Fibroblast of skin of right quadriceps (primary cell): ENCODE results near the gene NDOR1.

Source experiments
- DNase-seq: peaks from one replicate; pipeline ENCODE4 v3.0.0-alpha.2; 2013

The NDOR1 gene

DNA sequence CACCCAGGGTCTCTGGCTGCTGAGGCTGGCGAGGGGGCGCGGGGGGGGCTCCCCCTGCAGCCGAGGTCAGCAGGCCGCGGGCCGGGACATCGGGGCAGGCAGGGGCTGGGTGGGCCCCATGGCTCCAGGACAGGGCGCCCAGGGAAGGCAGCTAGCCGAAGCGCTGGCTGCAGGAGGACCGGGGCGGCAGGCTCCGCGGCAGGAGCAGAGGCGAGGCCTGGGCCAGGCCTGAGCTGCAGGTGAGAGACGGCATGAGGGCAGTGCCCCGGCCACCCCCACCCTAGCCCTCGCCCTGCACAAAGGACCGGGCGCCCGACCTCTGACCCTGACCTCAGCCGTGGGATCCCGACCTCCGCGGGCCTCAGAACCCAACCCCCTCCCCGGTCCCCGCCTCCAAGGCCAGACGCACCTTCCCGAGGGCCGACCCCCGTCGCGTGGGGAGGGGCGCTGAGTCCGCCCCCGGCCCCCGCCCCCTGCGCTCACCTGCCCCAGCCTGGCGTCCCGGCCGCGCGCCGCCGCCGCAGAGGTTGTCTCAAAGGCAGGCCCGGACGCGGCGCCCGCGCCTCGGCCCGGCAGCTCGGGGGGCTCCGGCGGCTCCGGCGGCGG, 16.1 kb downstream of the NDOR1 start:
- no peak for DNase-seq

DNA sequence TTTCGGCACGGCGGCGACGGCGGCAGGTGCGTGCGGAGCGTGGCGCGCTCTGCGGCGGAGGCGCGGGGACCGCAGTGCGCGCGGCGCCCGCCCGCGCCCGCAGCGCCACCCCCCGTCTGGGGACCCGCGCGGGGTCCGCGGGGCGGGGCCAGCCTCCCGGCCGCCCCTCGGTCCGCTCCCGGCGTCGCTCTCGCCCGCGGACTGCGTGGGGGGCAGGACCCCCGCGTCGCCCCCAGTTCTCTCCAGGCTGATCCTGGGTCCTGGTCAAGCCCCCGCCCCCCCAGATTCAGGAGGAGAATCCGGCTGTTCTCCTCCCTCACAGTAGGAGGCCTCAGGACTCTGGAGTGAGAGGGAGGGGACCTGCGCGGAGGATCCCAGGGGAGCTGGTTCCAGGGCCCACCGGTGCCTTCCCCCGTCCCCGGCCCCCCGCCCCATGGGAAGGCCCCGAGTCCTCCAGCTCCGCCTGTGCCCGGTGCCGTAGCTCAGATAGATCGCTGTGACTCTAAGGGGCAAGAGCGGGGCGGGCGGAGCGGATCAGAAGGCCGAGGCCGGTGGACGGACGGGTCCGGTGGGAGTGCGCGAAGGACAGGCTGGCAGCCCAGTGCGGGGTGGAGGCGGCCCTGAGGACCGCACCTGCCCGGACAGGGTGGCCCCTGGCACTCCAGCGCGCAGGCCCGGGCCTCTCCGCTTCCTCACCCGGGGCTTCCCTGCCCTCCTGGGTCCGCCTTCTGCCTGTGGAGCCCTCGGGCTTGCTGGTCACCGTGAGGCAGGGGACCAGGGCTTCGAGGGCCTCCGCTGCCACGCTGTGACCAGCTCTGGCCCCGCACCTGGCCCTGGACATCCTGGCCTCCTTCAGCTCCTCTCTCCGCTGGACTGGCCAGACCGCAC, 16.9 kb downstream of the NDOR1 start, which contains the start of gene RNF208:
RNF208 (minus strand) TSS at position 51 of the 888 bp plus-strand sequence. CDS start 1,028 bp downstream, outside the sequence.
- DNase-seq, result no peak

DNA sequence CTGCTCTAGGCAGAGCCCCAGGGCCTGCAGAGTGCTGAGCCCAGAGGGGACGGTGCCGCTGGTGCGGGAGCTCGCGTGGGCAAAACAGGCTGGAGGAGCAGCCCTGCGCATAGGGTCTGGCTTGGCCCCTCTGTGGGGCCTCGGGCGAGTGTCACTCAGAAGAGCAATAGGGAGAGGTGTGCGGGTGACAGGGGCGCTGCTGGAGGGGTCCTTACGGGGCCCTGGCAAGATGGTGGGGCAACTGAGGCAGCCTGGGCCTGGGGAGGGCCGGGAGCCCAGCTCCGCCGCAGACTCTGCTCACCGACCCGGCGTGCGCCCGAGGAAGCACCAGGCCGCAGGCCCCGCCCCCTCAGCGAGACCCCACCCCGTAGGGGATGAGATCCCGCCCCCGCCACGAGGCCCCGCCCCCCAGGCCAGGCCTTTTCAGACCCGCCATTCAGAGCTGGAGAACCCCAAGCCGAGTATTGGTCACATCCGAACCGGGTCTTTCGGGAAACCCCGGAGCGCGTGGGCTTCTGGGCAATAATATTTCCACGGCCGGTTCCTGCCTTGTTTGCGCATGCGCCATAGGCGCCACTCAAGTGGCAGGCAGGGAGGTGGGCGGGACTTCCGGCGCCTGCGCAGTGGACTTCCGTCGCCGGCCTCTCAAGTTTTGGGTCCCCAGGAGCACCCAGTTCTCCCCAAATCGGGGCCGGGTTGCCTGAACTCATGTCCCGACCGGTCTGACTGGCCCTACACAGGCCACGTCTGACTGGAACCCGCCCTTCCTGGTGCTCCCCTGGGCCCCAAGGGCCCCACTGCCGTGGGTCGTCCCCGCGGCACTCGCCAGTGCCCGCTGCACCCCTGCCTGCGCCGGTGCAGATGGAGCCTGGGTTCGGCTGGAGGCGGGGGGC, 17.8 kb downstream of the NDOR1 start:
- DNase-seq, result peak; percentile 99

DNA sequence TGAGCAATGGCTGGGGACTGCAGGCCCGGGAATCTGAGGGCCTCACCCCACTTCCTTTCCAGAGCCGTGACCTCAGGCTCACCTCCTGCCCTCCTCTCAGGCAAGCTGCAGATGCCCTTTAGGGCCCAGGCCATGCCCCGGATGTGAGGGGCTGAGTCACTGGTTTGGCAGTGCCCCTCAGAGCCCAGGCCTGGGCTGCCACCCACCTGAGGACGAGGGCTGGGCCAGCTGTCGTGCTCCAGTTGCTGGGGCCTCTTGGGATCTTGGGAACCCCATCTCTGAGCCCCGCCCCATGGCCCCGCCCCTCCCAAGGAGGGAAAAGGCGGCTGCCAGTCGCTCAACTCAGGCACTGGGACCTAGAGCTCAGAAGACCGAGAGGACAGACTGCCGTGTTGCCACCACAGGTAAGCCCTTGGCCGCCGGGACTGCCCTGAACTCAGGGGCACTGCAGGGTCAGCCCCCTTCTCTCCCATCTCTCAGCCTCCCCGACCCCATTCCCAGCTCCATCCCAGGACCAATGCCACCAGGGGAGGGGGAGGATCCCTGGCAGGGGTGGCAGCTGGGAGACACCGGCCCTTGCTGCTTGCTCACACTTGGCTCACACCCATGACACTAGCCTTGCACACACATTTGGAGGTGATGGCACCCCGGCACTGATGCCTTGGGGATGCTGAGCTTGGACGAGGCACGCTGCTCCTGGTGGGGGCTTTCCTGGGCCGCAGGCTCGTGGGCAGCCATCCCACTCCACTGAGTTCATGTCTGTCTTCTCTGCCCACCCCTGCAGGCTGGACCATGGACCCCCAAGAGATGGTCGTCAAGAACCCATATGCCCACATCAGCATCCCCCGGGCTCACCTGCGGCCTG, 19.6 kb downstream of the NDOR1 start, which contains the start of gene CYSRT1:
CYSRT1 (plus strand) TSS at position 345 of the 865 bp plus-strand sequence; CDS start at position 793, 448 bp downstream.
- no peak for DNase-seq

DNA sequence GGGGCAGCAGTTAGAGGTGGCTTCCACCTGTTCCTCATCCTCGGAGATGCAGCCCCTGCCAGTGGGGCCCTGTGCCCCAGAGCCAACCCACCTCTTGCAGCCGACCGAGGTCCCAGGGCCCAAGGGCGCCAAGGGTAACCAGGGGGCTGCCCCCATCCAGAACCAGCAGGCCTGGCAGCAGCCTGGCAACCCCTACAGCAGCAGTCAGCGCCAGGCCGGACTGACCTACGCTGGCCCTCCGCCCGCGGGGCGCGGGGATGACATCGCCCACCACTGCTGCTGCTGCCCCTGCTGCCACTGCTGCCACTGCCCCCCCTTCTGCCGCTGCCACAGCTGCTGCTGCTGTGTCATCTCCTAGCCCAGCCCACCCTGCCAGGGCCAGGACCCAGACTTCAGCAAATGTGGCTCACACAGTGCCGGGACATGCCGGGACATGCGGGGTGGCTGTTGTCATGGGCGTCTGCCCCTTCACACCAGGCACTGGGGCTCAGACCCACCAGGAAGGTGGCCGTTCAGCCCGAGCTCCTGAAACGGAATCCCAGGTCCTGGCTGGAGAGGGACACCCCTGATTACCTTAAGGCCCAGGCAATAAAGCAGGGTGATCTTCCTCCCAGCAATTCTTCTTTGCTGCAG, 20.3 kb downstream of the NDOR1 start:
- DNase-seq, result no peak

DNA sequence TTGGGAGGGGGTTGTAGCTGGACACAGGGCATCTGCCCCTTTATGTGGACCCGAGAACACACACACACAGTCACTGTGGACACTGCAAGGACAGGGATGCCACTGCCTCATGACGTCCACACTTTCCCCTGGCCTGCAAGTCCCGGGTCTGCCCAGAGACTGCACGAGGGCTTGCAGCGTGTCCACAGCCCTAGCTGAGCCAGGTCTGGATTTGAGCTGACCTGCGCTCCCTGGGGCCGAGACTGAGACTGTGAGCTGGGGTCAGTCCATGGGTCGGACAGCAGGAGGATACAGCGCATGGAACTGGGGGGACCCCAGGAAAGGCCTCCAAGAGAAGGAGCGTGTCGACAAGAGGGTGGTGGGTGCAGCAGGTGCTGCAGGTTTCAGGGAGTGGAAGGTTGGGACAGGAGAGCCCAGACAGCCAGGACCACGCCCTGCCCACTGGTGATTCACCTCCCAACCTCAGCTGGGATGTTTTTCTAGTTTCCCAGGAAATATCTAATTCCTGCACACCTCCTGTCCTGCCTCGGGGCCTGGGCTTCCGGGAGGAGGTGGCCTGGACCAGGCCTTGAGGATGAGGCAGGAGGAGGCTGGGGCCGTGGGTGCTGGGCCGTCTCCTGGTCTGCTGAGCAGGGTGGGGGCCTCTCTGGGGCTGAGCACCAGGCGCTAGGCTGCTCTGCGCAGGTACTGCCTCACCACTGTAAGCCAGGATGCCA, 21.0 kb downstream of the NDOR1 start:
- no peak for DNase-seq

DNA sequence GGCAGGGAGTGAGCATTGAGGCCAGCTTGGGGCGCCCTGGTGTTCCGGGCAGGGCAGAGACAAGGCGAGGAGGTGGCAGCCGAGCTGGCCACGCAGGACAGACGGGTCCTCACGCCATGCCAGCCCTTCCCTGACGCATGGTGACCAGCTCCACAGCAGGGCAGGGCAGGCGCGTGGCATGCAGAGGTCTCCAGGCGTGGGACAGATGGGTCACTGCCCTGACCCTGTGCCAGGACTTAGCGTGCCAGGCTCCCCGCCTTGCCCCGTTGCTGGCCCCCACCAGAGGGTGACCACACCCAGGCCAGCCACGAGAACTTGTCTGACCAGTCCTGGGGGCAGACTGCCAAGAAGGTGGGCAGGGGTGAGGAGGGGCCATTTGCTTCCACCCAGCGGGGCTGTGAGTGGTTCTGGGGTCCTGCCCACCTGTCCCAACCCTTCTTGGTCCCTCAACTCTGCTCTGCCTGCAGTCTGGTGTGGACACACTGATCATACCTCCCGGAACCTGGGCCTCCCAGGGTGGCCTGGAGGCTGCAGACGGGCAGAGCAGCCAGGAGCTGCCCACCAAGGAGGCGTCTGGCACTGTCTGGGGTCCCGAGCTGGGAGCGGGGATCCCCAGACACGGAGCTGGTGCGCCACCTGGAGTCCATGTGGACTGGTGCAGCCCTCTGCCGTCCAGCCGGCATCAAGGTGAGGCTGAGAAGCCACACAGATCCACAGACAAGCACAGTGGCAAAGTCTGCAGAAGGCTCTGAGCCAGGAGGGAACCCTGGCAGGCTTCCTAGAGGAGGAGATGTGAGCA, 21.8 kb downstream of the NDOR1 start, which contains the start of gene RNF224:
RNF224 (plus strand) TSS at position 449 of the 799 bp plus-strand sequence. CDS start 834 bp downstream, outside the sequence.
- peak; percentile 57 for DNase-seq

DNA sequence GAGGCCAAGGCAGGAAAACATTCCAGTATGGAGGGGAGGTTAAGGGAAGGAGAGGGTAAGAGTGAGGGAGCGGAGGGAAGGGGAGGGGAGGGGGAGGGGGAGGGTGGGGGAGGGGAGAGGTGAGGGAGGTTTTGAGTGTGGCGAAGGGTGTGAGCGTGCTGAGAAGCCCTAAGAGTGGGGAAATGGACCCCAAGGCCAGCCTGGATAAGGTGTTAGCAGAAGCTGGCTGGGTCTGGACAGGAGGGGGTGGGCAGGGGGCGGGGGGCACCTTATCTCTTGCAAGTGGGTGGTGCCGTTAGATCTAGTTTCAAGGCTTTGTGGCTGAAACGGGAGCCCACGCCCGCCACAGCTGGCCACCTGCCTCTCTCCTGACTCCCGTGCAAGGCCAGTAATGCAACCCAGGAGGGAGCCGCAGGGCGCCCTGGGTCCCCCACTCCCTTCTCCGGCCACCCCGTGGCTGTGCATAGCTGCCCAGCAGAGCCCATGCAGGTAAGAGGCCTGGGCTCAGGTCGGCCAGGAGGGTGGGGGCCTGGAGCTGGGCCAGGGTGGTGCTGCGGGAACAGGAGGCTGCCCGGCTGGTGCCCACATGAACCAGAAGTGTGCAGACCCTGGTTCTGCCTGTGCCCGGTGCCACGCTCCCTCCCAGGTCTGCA, 22.5 kb downstream of the NDOR1 start:
- no peak for DNase-seq

DNA sequence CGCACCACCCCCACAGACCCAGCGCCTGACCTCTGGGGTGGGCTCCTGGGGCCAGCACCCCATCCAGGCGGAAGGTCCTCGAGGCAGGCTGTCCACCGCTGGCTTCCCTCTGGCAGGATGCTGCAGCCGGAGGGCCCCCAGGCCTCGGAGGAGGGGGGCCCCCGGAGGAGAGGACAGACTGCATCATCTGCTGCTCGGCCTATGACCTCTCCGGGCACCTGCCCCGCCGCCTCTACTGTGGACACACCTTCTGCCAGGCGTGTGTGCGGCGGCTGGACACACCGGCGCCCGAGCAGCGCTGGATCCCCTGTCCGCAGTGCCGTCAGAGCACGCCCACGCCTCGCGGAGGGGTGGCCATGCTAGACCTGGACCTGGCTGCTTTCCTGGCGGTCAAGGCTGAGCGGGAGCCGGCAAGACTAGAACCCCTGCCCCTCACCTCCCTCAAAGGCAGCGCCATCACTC, 23.0 kb downstream of the NDOR1 start:
- no peak for DNase-seq

DNA sequence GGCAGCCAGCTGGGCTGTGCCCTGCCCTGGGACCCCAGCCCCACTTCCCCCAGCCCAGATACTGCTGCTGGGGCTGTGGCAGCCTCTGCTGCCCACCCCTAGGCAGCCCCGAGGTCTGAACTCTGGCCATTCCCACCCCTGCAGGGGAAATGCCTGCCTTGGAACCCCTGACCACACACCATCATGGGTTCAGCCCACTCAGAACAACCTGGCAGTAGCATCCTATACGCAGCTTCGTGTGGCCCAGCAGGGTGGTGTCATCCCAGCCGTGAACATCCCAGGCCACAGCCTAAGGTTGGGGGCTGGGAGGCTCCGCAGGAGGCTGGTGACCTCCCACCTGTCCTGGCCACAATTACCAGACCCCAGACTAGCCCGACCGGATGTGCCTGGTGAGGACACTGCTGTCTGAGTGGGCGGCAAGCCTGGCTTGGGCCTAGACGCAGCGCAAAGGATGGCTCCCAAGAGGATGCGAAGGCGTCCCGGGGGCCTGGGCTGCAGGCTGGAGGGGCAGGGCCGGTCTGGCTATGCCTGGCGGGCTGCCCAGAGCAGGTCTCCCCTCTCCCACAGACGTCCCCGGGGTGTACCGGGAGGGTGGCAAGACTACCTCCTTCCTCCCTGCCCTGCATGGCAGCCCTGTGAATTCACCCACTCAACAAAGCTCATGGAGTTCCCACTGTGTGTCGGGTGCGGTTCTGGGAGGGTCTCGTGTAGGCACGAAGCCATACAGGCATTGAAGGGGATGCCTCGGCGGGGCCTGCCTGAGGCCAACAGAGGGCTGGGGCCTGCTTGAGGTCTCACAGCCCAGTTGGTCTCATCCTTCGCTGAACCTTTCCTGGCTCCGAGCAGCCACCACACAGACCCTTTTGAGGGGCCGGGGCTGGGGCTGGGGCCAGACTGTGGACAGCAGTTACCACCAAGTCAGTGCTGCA, 23.7 kb downstream of the NDOR1 start:
- no peak for DNase-seq

DNA sequence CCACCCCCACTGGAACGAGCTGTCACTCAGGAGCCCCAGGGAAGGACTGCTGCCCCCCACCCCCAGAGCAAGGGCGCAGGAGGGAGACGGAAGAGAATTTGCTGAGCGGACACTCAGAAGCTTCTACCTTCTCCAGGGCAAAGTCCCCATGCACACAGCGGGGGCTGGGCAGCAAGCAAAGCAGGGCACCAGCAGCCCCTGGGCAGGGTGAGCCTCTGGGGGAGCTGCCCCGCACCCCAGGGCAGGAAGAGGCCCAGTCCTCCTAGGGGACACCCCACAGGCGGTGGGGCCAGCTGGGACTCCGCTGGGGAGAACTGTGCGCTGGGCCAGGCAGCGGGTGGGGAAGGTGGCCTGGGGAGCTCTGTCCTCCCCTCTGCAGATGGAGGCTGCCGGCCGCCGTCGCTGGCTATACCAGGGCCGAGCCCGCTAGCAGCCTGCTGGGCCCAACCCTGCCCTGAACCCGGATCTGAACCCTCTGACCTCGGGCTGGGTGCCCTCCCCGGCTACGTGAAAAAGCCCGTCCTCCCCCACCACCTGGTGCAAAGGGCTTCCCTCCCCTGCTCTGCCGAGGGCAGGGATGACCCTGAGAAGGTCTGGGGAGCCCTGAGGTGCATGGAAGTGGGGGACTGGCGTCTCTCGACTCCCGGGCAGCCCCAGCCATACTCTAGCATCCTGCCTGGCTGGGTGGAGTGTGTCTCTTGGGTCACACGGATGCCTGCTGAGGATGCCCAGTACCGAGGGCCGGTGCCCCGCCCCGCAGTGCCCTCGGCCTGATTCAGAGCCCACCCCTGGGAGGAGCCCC, 24.6 kb downstream of the NDOR1 start:
- DNase-seq, result no peak

DNA sequence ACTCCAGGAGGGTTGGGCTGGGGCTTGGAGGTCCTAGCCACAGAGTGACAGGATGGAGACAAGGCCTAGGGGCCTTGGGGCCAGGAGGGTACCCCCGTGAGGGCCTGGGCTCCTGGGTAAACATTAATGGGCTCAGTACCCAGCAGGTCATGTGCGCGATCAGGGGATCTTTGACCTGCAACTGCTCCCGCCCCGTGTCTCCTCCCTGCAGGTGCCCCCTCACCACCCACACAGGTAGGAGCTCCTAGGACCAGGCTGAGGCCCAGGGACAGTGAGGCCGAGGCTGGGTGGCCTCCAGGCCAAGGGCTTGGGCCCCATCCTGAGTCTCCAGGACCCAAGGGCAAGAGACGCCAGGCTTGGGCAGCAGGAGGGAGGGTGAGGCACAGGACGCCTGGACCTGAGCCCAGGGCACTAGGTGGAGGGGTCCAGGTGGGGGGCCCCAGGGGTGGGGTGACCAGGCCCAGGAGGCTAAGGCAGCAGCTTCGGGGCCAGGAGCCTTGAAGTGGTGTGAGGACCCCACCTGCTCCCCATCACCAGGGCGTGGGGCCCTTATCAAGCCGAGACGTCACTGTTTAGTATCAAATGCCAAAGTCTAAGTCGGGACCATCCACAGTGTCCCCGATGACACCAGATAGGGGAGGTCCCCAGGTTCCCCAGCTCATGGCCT, 25.3 kb downstream of the NDOR1 start, which contains the start of gene SLC34A3:
SLC34A3 (plus strand) TSS at position 197 of the 667 bp plus-strand sequence. CDS start 802 bp downstream, outside the sequence.
- DNase-seq, result no peak

DNA sequence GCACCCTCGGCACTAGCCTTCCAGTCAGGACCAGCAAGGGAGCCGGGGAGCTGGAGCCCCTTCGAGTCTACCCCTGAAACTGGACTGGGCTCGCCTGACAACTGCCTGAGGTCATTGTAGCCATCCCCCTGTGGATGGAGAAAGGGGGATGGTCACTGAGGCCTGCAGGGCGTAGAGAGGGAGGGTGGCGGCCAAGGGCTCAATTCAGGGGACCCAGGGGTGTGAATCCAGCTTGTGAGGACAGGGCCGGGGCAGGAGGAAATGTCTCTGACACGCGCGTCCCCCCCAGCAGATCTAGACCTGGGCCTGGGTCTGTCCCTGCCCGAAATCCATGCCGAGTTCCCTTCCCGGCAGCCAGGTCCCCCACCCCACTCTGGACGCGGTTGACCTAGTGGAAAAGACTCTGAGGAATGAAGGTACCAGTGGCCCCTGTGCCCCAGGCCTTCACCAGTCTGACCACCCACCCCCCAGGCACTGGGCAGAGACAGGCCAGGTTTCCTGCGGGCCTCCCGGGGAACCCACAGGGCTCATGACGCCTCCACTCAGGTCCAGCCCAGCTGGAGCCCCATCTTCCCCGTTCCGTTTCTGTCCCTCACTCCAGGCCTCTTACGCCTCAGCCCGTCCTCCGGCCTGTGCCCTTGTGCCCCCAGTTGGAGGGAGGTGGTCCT, 26.0 kb downstream of the NDOR1 start:
- DNase-seq, result no peak

DNA sequence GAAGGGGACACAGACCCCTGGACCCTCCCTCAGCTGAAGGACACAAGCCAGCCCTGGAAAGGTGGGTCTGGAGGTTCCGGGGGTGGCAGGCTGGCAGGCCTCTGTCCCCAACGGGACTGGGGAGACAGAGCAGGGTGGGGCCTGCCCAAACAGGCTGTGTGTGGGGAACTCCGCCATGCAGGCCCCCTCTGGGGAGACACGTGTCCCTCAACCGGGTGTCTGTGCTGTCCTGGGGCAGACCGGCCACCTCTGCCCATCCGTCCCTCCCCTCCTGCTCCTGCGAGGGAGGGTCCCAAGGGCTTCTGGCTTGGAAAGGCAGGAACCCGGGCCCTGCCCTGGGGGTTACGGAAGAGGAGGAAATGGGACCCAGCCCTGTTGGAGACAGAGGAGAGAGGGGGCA, 26.6 kb downstream of the NDOR1 start:
- no peak for DNase-seq

DNA sequence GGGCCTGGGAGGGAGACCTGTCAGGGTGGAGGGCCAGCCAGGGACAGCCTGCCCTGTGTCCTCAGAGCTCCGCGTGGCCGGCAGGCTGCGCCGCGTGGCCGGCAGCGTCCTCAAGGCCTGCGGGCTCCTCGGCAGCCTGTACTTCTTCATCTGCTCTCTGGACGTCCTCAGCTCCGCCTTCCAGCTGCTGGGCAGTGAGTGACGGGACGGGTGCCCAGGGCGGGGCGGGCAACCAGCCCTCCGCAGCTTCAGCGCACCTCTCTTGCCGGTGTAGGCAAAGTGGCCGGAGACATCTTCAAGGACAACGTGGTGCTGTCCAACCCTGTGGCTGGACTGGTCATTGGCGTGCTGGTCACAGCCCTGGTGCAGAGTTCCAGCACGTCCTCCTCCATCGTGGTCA, 27.0 kb downstream of the NDOR1 start:
- DNase-seq, result no peak
